HEK293 (cell line): ENCODE data around the gene MYL2.

Source experiments
- CTCF ChIA-PET: fragments of 350-600 bp; formaldehyde crosslinking; extraction: SDS; loops from one replicate; lab custom pipeline; 2021; ENCODE audit warnings: antibody characterized with exemption; lab: Yijun Ruan, JAX
- POLR2A ChIA-PET: fragments of 300-600 bp; formaldehyde crosslinking; extraction: SDS; loops from one replicate; lab custom pipeline; 2020; ENCODE audit warnings: antibody characterized with exemption, inconsistent platforms; lab: Yijun Ruan, JAX
- H3K27ac ChIP-seq: fragments of 200-500 bp; sonication (Bioruptor generic); 2 replicates; pipeline ENCODE4 v1.5.1; 2014; ENCODE audit warnings: low read depth, low read length, control low read depth, inconsistent platforms; ENCODE audit errors: extremely low read depth
- H3K36me3 ChIP-seq, 2 experiments: fragments of 200-500 bp in 1 of 2; sonication (Bioruptor generic) in 1 of 2; 1 replicate in 1 of 2; 2 replicates in 1 of 2; pipeline ENCODE4 v1.5.1; 2014 to 2017; ENCODE audit warnings: inconsistent platforms in 2 of 2, low read length in 2 of 2; ENCODE audit not compliant: control insufficient read depth in 2 of 2, insufficient read depth in 1 of 2
- H3K4me1 ChIP-seq: fragments of 200-500 bp; sonication (Bioruptor generic); 2 replicates; pipeline ENCODE4 v1.5.1; 2014; ENCODE audit warnings: mild to moderate bottlenecking, low read length, inconsistent platforms; ENCODE audit not compliant: control insufficient read depth, insufficient read depth
- H3K4me3 ChIP-seq: 2 replicates; pipeline ENCODE4 v1.5.1; 2011; ENCODE audit warnings: low read depth, mild to moderate bottlenecking, control low read depth, low read length, moderate library complexity
- H3K9me3 ChIP-seq: fragments of 200-500 bp; sonication (Bioruptor generic); 2 replicates; pipeline ENCODE4 v1.5.1; 2014; ENCODE audit warnings: low read depth, low read length, inconsistent platforms; ENCODE audit not compliant: control insufficient read depth, insufficient read depth
- ATF2 ChIP-seq: fragments of 450-650 bp; formaldehyde crosslinking; IDR thresholded peaks from 2 replicates; pipeline ENCODE4 v1.5.1; 2016; ENCODE audit warnings: missing biosample characterization, missing genetic modification characterization, low read depth
- GLIS1 ChIP-seq: fragments of 450-650 bp; formaldehyde crosslinking; IDR thresholded peaks from 2 replicates; pipeline ENCODE4 v1.5.1; 2016; ENCODE audit warnings: missing biosample characterization, missing genetic modification characterization
- KLF10 ChIP-seq: fragments of 450-650 bp; IDR thresholded peaks from 2 replicates; pipeline ENCODE4 v1.5.1; 2018; ENCODE audit warnings: missing biosample characterization, mild to moderate bottlenecking, missing genetic modification characterization
- KLF17 ChIP-seq: fragments of 450-650 bp; formaldehyde crosslinking; IDR thresholded peaks from 2 replicates; pipeline ENCODE4 v1.5.1; 2016; ENCODE audit warnings: missing biosample characterization, missing genetic modification characterization
- MZF1 ChIP-seq: fragments of 450-650 bp; formaldehyde crosslinking; IDR thresholded peaks from 2 replicates; pipeline ENCODE4 v1.5.1; 2017; ENCODE audit warnings: missing biosample characterization, missing genetic modification characterization, borderline replicate concordance
- TSHZ1 ChIP-seq: fragments of 450-650 bp; formaldehyde crosslinking; IDR thresholded peaks from 2 replicates; pipeline ENCODE4 v1.5.1; 2016; ENCODE audit warnings: missing biosample characterization, missing genetic modification characterization, borderline replicate concordance
- ZBTB1 ChIP-seq: fragments of 450-650 bp; formaldehyde crosslinking; IDR thresholded peaks from 2 replicates; pipeline ENCODE4 v1.5.1; 2016; ENCODE audit warnings: missing biosample characterization, missing genetic modification characterization
- ZNF211 ChIP-seq: fragments of 450-650 bp; formaldehyde crosslinking; IDR thresholded peaks from 2 replicates; pipeline ENCODE4 v1.5.1; 2016; ENCODE audit warnings: low read depth, missing biosample characterization, missing genetic modification characterization
- ZNF223 ChIP-seq: fragments of 450-650 bp; formaldehyde crosslinking; IDR thresholded peaks from 2 replicates; pipeline ENCODE4 v1.5.1; 2016; ENCODE audit warnings: missing biosample characterization, missing genetic modification characterization
- ZNF366 ChIP-seq: fragments of 450-650 bp; formaldehyde crosslinking; conservative IDR thresholded peaks from 2 replicates; pipeline ENCODE4 v1.5.1; 2016; ENCODE audit warnings: missing biosample characterization, missing genetic modification characterization
- ZNF398 ChIP-seq: fragments of 450-650 bp; formaldehyde crosslinking; IDR thresholded peaks from 2 replicates; pipeline ENCODE4 v1.5.1; 2017; ENCODE audit warnings: missing biosample characterization, missing genetic modification characterization
- ZNF416 ChIP-seq: fragments of 450-650 bp; formaldehyde crosslinking; IDR thresholded peaks from 2 replicates; pipeline ENCODE4 v1.5.1; 2016; ENCODE audit warnings: missing biosample characterization, missing genetic modification characterization
- ZNF530 ChIP-seq: fragments of 450-650 bp; formaldehyde crosslinking; IDR thresholded peaks from 2 replicates; pipeline ENCODE4 v1.5.1; 2016; ENCODE audit warnings: low read depth, missing biosample characterization, missing genetic modification characterization
- ZNF585B ChIP-seq: fragments of 450-650 bp; formaldehyde crosslinking; IDR thresholded peaks from 2 replicates; pipeline ENCODE4 v1.5.1; 2016; ENCODE audit warnings: missing biosample characterization, missing genetic modification characterization
- ZNF645 ChIP-seq: fragments of 450-650 bp; formaldehyde crosslinking; IDR thresholded peaks from 2 replicates; pipeline ENCODE4; 2016; ENCODE audit warnings: missing biosample characterization, missing genetic modification characterization
- ZSCAN4 ChIP-seq: fragments of 450-650 bp; formaldehyde crosslinking; IDR thresholded peaks from 2 replicates; pipeline ENCODE4 v1.5.1; 2017; ENCODE audit warnings: missing biosample characterization, missing genetic modification characterization

MYL2 gene

GRCh38 chr12:110928700-110929099, 8.3 kb upstream of the MYL2 start:
- H3K4me1 ChIP-seq, result no peaks in the 10 kb centered on the region
- TF ChIP-seq GLIS1 (no peak), ZNF366 (tag by site-specific recombination) (no peak), KLF17 (tag by site-specific recombination) (no peak), ZNF211 (no peak), ZNF585B (tag by site-specific recombination) (no peak), ZNF416 (tag by site-specific recombination) (no peak)
- no peak overlapping the region for H3K27ac ChIP-seq
- CTCF ChIA-PET, result interaction anchor here (0.9 to 1.6 kb wide), 2 partner anchors 9 to 34 kb away, joined by 3 to 5 read pairs; no protein-coding TSS in a partner anchor
- H3K4me3 ChIP-seq, result no peak overlapping the region
- POLR2A ChIA-PET, result no interaction called here
- H3K9me3 ChIP-seq, result no peaks in the 10 kb centered on the region
- H3K36me3 ChIP-seq, result no peaks in the 10 kb centered on the region

GRCh38 chr12:110927546-110927945, 7.2 kb upstream of the MYL2 start:
- POLR2A ChIA-PET, result no interaction called here

GRCh38 chr12:110923692-110924334, 3.4 kb upstream of the MYL2 start:
- Histone ChIP-seq H3K36me3 (no peaks in the 10 kb centered on the region), H3K4me3 (no peak overlapping the region), H3K4me1 (no peaks in the 10 kb centered on the region), H3K9me3 (no peaks in the 10 kb centered on the region), H3K27ac (no peak overlapping the region)
- ChIA-PET POLR2A (no interaction called here), CTCF (interaction anchor here (2.4 kb wide), 1 partner anchor 13 kb away, joined by 10 read pairs; no protein-coding TSS in a partner anchor)
- TF ChIP-seq ZNF223 (tag by site-specific recombination) (no peak), ZNF398 (tag by site-specific recombination) (no peak), TSHZ1 (tag by site-specific recombination) (no peak), ZNF530 (tag by site-specific recombination) (no peak), MZF1 (no peak)

More at GRCh38 chr12:110927546-110927945, 7.2 kb upstream of the MYL2 start:
- CTCF ChIA-PET, result interaction anchor here (1.3 kb wide), 1 partner anchor 9 kb away, joined by 4 read pairs; no protein-coding TSS in a partner anchor
- H3K4me1 ChIP-seq, result no peaks in the 10 kb centered on the region
- H3K4me3 ChIP-seq, result no peak overlapping the region
- no peaks in the 10 kb centered on the region for H3K36me3 ChIP-seq
- TF ChIP-seq ZNF645 (tag by site-specific recombination) (no peak), ZSCAN4 (tag by site-specific recombination) (peak; percentile 91), ATF2 (peak; percentile 91), ZBTB1 (tag by site-specific recombination) (no peak), KLF10 (tag by site-specific recombination) (no peak)
- no peak overlapping the region for H3K27ac ChIP-seq
- H3K9me3 ChIP-seq, result no peaks in the 10 kb centered on the region
